GM23248 (cell line): ENCODE measurements around the gene FPR3. TPM values are rescaled to one million over a fixed set of nuclear protein-coding genes. Genes with fewer than 3 reads are reported as not detected.
A peak's percentile ranks its signal among the peaks of the same experiment; 100 is the strongest.

Experiments
- DNase-seq: peaks from one replicate; pipeline ENCODE4 v3.0.0-alpha.2; 2015
- H2AFZ ChIP-seq: fragments of 200-600 bp; sonication (generic); 2 replicates; pipeline ENCODE4 v1.6.1; 2016; ENCODE audit warnings: antibody characterized with exemption
- H3F3A ChIP-seq: fragments of 200-600 bp; sonication (generic); 2 replicates; pipeline ENCODE4 v1.6.1; 2016; ENCODE audit warnings: mild to moderate bottlenecking, antibody characterized with exemption, mixed run types; ENCODE audit not compliant: insufficient read depth
- H3K27ac ChIP-seq: fragments of 200-600 bp; sonication (generic); 2 replicates; pipeline ENCODE4 v1.5.1; 2016; ENCODE audit warnings: mild to moderate bottlenecking
- H3K27me3 ChIP-seq: fragments of 200-600 bp; sonication (generic); replicated peaks from 2 replicates; pipeline ENCODE4 v1.6.1; 2016; ENCODE audit warnings: mild to moderate bottlenecking; ENCODE audit not compliant: insufficient read depth
- H3K36me3 ChIP-seq: fragments of 200-600 bp; sonication (generic); 2 replicates; pipeline ENCODE4 v1.6.1; 2016; ENCODE audit warnings: low read depth, mild to moderate bottlenecking
- H3K4me1 ChIP-seq: fragments of 200-600 bp; sonication (generic); 2 replicates; pipeline ENCODE4 v1.6.1; 2016; ENCODE audit warnings: mild to moderate bottlenecking; ENCODE audit not compliant: insufficient read depth
- H3K4me2 ChIP-seq: fragments of 200-600 bp; sonication (generic); one replicate; pipeline ENCODE4 v1.6.1; 2016; ENCODE audit warnings: mild to moderate bottlenecking; ENCODE audit not compliant: unreplicated experiment
- H3K4me3 ChIP-seq: fragments of 200-600 bp; sonication (generic); 2 replicates; pipeline ENCODE4 v1.5.1; 2016; ENCODE audit warnings: mild to moderate bottlenecking
- H3K79me2 ChIP-seq: fragments of 200-600 bp; sonication (generic); 2 replicates; pipeline ENCODE4 v1.6.1; 2016; ENCODE audit warnings: mild to moderate bottlenecking; ENCODE audit not compliant: insufficient read depth
- H3K9ac ChIP-seq: fragments of 200-600 bp; sonication (generic); 2 replicates; pipeline ENCODE4 v1.6.1; 2016; ENCODE audit warnings: mild to moderate bottlenecking
- H3K9me2 ChIP-seq: fragments of 200-600 bp; sonication (generic); 2 replicates; pipeline ENCODE4 v1.6.1; 2016; ENCODE audit warnings: mixed run types, mild to moderate bottlenecking, moderate library complexity; ENCODE audit not compliant: insufficient read depth
- H3K9me3 ChIP-seq: fragments of 200-600 bp; sonication (generic); one replicate; pipeline ENCODE4 v1.6.1; 2017; ENCODE audit warnings: low read depth
- H4K20me1 ChIP-seq: fragments of 200-600 bp; sonication (generic); 2 replicates; pipeline ENCODE4 v1.6.0; 2016; ENCODE audit not compliant: insufficient read depth
- EZH2 ChIP-seq: fragments of 200-600 bp; sonication (generic); IDR thresholded peaks from 2 replicates; pipeline ENCODE4 v1.6.1; 2018; ENCODE audit warnings: antibody characterized with exemption, mild to moderate bottlenecking; ENCODE audit not compliant: insufficient read depth, poor library complexity, severe bottlenecking
- EZH2phosphoT487 ChIP-seq: fragments of 200-600 bp; sonication (generic); IDR thresholded peaks from 2 replicates; pipeline ENCODE4 v1.6.1; 2018; ENCODE audit warnings: antibody characterized with exemption, moderate library complexity, mild to moderate bottlenecking, low read depth; ENCODE audit not compliant: insufficient read depth
- WGBS, 2 experiments: methylation state at CpG; one replicate each; pipeline ENCODE4 v1.1.6; 2015 to 2017; ENCODE audit warnings: low lambda C conversion rate in 2 of 2, low coverage in 1 of 2; ENCODE audit errors: missing lambda C conversion rate in 2 of 2; 5-methylcytosine and 5-hydroxymethylcytosine counted together
- in situ Hi-C: fragments of 300-500 bp; cut with MboI; formaldehyde crosslinking; loops from 2 replicates; pipeline ENCODE4 v1.15.0; 2020
- polyA plus RNA-seq: library from polyadenylated mRNA; unstranded; fragments of >200 nt; fragmentation: Nextera tagmentation; extraction: Ambion mirVana; gene quantifications from 2 replicates; pipeline ENCODE4 v1.2.1, GENCODE V29; 2016
- total RNA-seq: library from RNA; depleted of rRNA; stranded (reverse); fragments of >200 nt; shearing (Covaris generic); gene quantifications from 2 replicates; pipeline ENCODE4 v1.2.3, GENCODE V29; 2014

Gene FPR3
- total and polyA plus RNA-seq, 2 experiments from 2014 or later: not detected

- H3K9me2 ChIP-seq: no peaks in the 10 kb centered on the region
- TF ChIP-seq EZH2 (no peak), EZH2phosphoT487 (no peak)
Observed at GRCh38 chr19:51797480-51797879, 2.5 kb downstream of the FPR3 start.

GRCh38 chr19:51798062-51798461 is 3.1 kb downstream of the FPR3 start:
- DNase-seq: no peak
- WGBS, 2 experiments: 70% methylated on average over 3 of the region's 3 CpGs
- no peaks in the 10 kb centered on the region for H3K9me3 ChIP-seq
- no peak overlapping the region for H2AFZ ChIP-seq
- H4K20me1 ChIP-seq: no peaks in the 10 kb centered on the region
- no peak overlapping the region for H3K9ac ChIP-seq
- H3K79me2 ChIP-seq: no peaks in the 10 kb centered on the region
- in situ Hi-C loops: no loop called here
- no peaks in the 10 kb centered on the region for H3F3A ChIP-seq
- no peak overlapping the region for H3K27ac ChIP-seq
- H3K9me2 ChIP-seq: no peaks in the 10 kb centered on the region
- 0 out of 2 replicates have a peak, but pooled peaks cover 10% of the 10 kb centered on the region for H3K4me1 ChIP-seq
- no peak overlapping the region for H3K4me2 ChIP-seq
- H3K36me3 ChIP-seq: no peaks in the 10 kb centered on the region
- H3K4me3 ChIP-seq: no peak overlapping the region
- TF ChIP-seq EZH2phosphoT487 (no peak), EZH2 (no peak)
- H3K27me3 ChIP-seq: no peaks in the 10 kb centered on the region

More at GRCh38 chr19:51797480-51797879, 2.5 kb downstream of the FPR3 start:
- no peaks in the 10 kb centered on the region for H4K20me1 ChIP-seq
- WGBS, 2 experiments: 59 to 66% methylated on average over 5 of the region's 5 CpGs
- H3K4me1 ChIP-seq: 0 out of 2 replicates have a peak, but pooled peaks cover 10% of the 10 kb centered on the region
- DNase-seq: no peak
- no peaks in the 10 kb centered on the region for H3K27me3 ChIP-seq
- no peaks in the 10 kb centered on the region for H3K36me3 ChIP-seq
- no peaks in the 10 kb centered on the region for H3F3A ChIP-seq
- no peak overlapping the region for H2AFZ ChIP-seq
- H3K27ac ChIP-seq: no peak overlapping the region
- no peak overlapping the region for H3K4me3 ChIP-seq
- no peaks in the 10 kb centered on the region for H3K9me3 ChIP-seq
- H3K9ac ChIP-seq: no peak overlapping the region
- H3K79me2 ChIP-seq: no peaks in the 10 kb centered on the region
- no peak overlapping the region for H3K4me2 ChIP-seq
- in situ Hi-C loops: no loop called here

- H3K9ac ChIP-seq: no peak overlapping the region
Observed at GRCh38 chr19:51799034-51799773, 4.2 kb downstream of the FPR3 start.

GRCh38 chr19:51799774-51800472 is 5.0 kb downstream of the FPR3 start:
- Histone ChIP-seq H3K9ac (no peak overlapping the region), H3K36me3 (no peaks in the 10 kb centered on the region), H4K20me1 (no peaks in the 10 kb centered on the region), H3K4me2 (peak overlapping the region; percentile 71), H2AFZ (peak overlapping the region; percentile 79), H3K27ac (peak overlapping the region; percentile 53; the same call in 1 of the 2 replicates), H3K27me3 (no peaks in the 10 kb centered on the region), H3K4me3 (peak overlapping the region; percentile 59), H3F3A (no peaks in the 10 kb centered on the region), H3K9me3 (no peaks in the 10 kb centered on the region), H3K4me1 (0 out of 2 replicates have a peak, but pooled peaks cover 10% of the 10 kb centered on the region), H3K9me2 (no peaks in the 10 kb centered on the region), H3K79me2 (no peaks in the 10 kb centered on the region)
- in situ Hi-C loops: no loop called here
- TF ChIP-seq EZH2phosphoT487 (no peak), EZH2 (no peak)
- no peak for DNase-seq
- 84% methylated on average over 13 of the region's 13 CpGs for WGBS, 2 experiments

More at GRCh38 chr19:51799034-51799773, 4.2 kb downstream of the FPR3 start:
- no peaks in the 10 kb centered on the region for H3K36me3 ChIP-seq
- H4K20me1 ChIP-seq: no peaks in the 10 kb centered on the region
- DNase-seq: peak; percentile 99
- 0 out of 2 replicates have a peak, but pooled peaks cover 10% of the 10 kb centered on the region for H3K4me1 ChIP-seq
- no peaks in the 10 kb centered on the region for H3K27me3 ChIP-seq
- H3F3A ChIP-seq: no peaks in the 10 kb centered on the region
- no peaks in the 10 kb centered on the region for H3K79me2 ChIP-seq
- peak overlapping the region; percentile 71 for H3K4me2 ChIP-seq
- in situ Hi-C loops: no loop called here
- H3K27ac ChIP-seq: peak overlapping the region; percentile 53
- H2AFZ ChIP-seq: peak overlapping the region; percentile 79
- H3K9me2 ChIP-seq: no peaks in the 10 kb centered on the region
- 11% methylated on average over 19 to 20 of the region's 20 CpGs for WGBS, 2 experiments
- peak overlapping the region; percentile 59 for H3K4me3 ChIP-seq
- TF ChIP-seq EZH2phosphoT487: no peak
- TF ChIP-seq EZH2: no peak
- H3K9me3 ChIP-seq: no peaks in the 10 kb centered on the region
